Subcutaneous abdominal adipose tissue (tissue), 5 donors: ENCODE data around the gene TTC39B.

Source experiments
- H3K27ac ChIP-seq: one replicate; pipeline ENCODE4 v1.7.0; 2013; ENCODE audit warnings: low read depth, mild to moderate bottlenecking, inconsistent platforms, low read length, moderate library complexity
- H3K27me3 ChIP-seq, 5 donors: one replicate each; pipeline ENCODE4 v1.7.0; 2013; ENCODE audit warnings: low read length in 5 of 5, inconsistent platforms in 1 of 5; ENCODE audit not compliant: control insufficient read depth in 5 of 5, insufficient read depth in 4 of 5
- H3K36me3 ChIP-seq, 5 donors: one replicate each; pipeline ENCODE4 v1.7.0; 2013; ENCODE audit warnings: low read length in 5 of 5; ENCODE audit not compliant: control insufficient read depth in 5 of 5, insufficient read depth in 5 of 5
- H3K4me1 ChIP-seq, 5 donors: one replicate each; pipeline ENCODE4 v1.7.0; 2013; ENCODE audit warnings: low read length in 5 of 5, mild to moderate bottlenecking in 3 of 5, moderate library complexity in 1 of 5; ENCODE audit not compliant: control insufficient read depth in 5 of 5, insufficient read depth in 5 of 5
- H3K4me3 ChIP-seq, 5 donors: one replicate each; pipeline ENCODE4 v1.7.0; 2013; ENCODE audit warnings: low read length in 5 of 5, low read depth in 1 of 5
- H3K9ac ChIP-seq, 5 donors: one replicate each; pipeline ENCODE4 v1.7.0; 2013; ENCODE audit warnings: low read length in 5 of 5, mild to moderate bottlenecking in 4 of 5, moderate library complexity in 3 of 5
- H3K9me3 ChIP-seq, 5 donors: one replicate each; pipeline ENCODE4 v1.7.0; 2013; ENCODE audit warnings: low read length in 5 of 5; ENCODE audit not compliant: control insufficient read depth in 5 of 5
- donor health status: healthy.
- donor health status: healthy.
- donor health status: healthy.
- donor health status: healthy.
- donor health status: healthy.

TTC39B gene

DNA sequence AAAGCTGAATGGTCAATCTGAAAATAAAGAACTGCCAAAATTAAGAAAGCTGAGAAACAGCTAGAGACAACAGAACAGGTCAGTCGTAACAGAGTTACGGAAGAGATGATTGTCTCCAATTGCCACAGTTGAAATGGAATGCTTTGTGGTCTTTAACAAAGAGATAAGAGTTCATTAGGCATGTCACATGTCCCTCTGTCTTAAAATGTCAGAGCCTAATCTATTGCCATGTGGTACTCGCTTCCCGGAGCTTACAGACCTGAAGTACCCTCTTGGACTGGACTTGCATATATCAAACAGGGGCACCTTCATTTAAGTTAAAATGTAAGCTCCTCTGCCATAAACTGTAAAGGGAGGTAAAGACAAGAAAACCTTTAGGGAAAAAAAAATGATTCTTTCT, 19.7 kb downstream of the TTC39B start:
- Histone ChIP-seq H3K27me3 (no peaks in the 10 kb centered on the region), H3K4me1 (no peaks in the 10 kb centered on the region), H3K9me3 (peaks cover 0 to 4% (median 0%) of the 10 kb centered on the region in 5 donors), H3K9ac (no peak overlapping the region), H3K27ac (no peak overlapping the region), H3K4me3 (no peak overlapping the region), H3K36me3 (peaks cover 0 to 3% (median 0%) of the 10 kb centered on the region in 5 donors)

DNA sequence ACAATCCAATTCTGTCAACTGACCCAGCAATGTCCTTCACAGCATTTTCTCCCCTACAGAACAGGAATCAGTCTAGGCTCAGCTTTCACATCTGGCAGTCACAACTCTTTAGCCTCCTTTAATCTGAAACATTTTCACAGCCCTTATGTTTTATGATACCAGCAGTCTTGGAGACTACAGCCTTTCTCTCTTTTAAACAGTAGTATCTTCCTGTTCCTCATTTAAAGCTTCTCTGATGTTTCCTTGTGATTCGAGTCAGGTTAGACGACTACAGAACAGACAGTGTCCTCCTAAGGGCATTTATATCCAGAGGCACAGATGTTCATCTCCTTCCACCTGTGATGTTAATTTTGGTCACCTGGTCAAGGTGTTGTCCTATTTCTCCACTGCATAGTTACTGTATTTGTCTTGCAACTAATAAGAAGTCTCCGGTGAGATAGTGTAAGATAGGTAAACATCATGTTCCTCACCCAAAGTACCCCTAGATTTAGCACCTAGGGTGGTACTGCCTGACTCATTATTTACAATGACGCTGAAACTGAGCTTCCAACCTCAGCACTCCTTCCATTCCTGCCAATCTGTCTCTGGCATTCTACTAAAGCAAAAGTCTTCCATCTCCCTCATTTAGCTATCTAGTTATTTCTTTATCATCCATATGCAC, 20.7 kb downstream of the TTC39B start:
- peaks cover 0 to 4% (median 0%) of the 10 kb centered on the region in 5 donors for H3K9me3 ChIP-seq
- H3K36me3 ChIP-seq: peaks cover 0 to 3% (median 0%) of the 10 kb centered on the region in 5 donors
- no peak overlapping the region for H3K4me3 ChIP-seq
- no peaks in the 10 kb centered on the region for H3K4me1 ChIP-seq
- H3K27ac ChIP-seq: no peak overlapping the region
- H3K9ac ChIP-seq: no peak overlapping the region
- H3K27me3 ChIP-seq: no peaks in the 10 kb centered on the region

DNA sequence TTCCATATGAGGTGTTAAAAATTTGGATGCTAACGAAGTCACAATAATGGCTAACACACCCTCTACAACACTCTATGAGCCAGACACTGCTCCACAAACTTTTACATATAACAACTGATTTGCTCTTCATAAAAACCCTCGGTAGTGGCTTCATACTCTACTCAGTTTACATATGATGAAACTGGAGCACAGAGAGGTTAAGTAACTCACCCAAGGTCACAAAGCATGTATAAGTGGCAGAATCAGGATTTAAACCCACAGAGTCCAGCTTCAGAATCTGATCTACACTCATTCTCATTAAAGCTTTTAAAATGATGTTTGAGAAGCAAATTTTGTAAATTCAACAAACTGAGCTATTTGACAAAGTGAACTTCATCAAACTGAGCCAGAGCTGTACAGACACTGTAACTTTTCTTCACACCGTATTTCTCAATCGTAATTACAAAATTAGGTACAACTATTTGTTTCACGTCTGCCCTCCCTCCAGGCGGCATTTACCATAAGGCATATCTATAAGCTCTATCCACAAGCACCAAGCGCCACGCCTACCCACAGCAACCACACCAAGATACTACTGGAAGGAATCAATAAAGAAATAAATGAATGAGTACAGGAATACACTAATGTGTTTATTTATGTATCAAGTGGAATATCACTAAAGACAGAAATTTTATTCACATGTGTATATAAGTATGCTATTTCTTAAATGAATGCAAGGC, 24.3 kb downstream of the TTC39B start:
- H3K27me3 ChIP-seq: no peaks in the 10 kb centered on the region
- no peaks in the 10 kb centered on the region for H3K9me3 ChIP-seq
- peaks cover 0 to 3% (median 0%) of the 10 kb centered on the region in 5 donors for H3K36me3 ChIP-seq
- no peaks in the 10 kb centered on the region for H3K4me1 ChIP-seq
- H3K4me3 ChIP-seq: no peak overlapping the region
- H3K27ac ChIP-seq: no peak overlapping the region
- no peak overlapping the region for H3K9ac ChIP-seq

DNA sequence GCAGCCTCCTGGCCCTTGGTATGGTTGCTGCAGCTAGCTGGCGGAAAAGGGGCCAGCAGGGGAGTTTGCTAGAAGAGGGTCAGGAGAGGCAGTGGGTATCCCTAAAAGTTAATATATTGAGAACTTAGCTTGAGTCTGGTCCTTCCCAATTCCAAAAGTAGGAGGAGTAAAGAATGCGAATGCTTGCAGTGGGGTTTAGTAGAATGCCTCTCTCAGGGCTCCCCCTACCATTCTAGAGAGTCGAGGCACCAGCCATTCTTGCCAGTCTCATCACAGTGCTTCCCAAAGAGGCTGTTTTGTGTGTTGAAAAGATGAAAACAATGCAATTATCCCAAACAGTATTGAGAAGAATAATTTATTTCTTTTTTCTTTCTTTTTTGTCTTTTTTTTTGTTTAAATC, 26.4 kb downstream of the TTC39B start:
- H3K27ac ChIP-seq: no peak overlapping the region

DNA sequence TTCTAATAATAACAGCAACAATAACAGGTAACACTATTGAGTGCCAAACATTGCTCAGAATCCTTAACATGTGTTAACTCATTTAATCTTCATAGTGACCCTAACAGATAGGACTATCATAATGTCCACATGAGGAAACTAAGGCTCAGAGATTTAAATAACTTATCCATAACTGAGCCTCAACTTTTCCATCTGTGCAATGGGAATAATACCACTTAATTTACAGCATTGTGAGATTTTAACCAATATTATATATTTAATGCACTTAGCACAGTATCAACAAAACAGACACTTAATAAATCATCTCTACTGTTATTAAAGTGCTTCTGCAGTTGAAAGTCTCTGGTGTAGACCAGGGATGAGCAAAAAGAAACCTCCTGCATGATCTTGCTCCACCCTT, 28.2 kb downstream of the TTC39B start:
- H3K36me3 ChIP-seq: no peaks in the 10 kb centered on the region
- H3K9me3 ChIP-seq: no peaks in the 10 kb centered on the region
- H3K27ac ChIP-seq: no peak overlapping the region
- H3K27me3 ChIP-seq: no peaks in the 10 kb centered on the region
- H3K9ac ChIP-seq: no peak overlapping the region
- H3K4me1 ChIP-seq: peaks cover 0 to 4% (median 0%) of the 10 kb centered on the region in 5 donors
- no peak overlapping the region for H3K4me3 ChIP-seq

More for the DNA sequence above, 26.4 kb downstream of the TTC39B start:
- Histone ChIP-seq H3K9ac (no peak overlapping the region), H3K27me3 (no peaks in the 10 kb centered on the region), H3K4me1 (peaks cover 0 to 4% (median 0%) of the 10 kb centered on the region in 5 donors), H3K9me3 (no peaks in the 10 kb centered on the region), H3K36me3 (peaks cover 0 to 3% (median 0%) of the 10 kb centered on the region in 5 donors), H3K4me3 (no peak overlapping the region)

DNA sequence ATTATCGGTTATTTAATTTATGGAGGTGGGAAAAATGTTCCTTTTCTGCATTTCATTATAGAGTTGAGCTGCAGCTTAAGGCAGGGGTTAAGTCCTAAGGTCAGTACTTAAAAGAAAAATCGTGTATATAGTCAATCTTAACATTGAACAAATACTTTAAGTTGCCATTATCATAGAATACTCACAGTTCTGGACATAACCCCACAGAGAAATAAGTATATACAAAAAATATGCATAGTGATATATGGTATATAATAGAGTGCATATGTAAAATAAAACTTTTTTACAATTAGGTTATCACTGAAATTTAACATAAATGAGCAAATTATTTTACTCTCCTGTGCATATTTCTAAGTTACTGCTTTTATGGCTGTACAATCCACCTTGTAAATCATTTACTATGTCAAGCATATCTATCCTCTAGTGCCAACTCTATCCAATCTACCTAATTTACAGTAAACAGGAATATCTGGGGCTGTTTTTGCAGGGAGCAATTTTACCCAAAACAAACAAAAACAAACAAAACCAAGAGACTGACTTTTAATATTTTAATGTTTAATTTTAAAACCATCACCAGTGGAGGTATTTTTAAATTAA, 28.8 kb downstream of the TTC39B start:
- no peaks in the 10 kb centered on the region for H3K36me3 ChIP-seq
- H3K27me3 ChIP-seq: no peaks in the 10 kb centered on the region
- H3K27ac ChIP-seq: no peak overlapping the region
- no peak overlapping the region for H3K9ac ChIP-seq
- no peak overlapping the region for H3K4me3 ChIP-seq
- H3K4me1 ChIP-seq: peaks cover 0 to 4% (median 0%) of the 10 kb centered on the region in 5 donors
- no peaks in the 10 kb centered on the region for H3K9me3 ChIP-seq

DNA sequence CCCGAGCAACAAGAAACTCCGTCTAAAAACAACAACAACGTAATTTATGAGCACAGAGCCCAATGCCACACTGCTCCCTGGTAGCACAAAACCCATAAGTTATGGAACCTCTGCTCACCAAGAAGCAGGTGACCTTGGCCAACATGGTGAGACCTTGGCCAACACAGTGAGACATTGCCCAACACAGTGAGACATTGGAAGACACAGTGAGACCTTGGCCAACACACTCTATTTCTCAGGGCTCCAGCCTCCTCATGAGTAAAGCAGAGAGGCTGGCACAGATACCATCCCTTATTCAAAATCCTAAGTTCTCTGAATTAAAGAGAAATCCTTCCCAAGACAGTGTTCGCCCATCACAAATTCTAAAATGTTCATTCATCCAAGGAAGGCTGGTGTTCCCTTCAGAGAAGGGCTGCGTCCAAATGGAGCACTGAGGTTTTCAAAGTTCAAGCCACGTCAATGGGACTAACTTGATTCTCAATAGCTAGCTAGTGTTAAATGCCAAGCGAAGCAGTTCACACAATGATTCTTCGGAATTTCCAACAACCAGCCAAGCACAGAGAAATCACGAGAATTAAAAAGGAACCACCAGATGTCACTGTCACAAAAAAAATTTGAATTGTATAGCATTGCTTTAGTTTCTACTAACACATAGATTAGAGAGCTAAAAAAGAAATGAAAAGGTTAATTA, 29.5 kb downstream of the TTC39B start:
- Histone ChIP-seq H3K27ac (no peak overlapping the region), H3K36me3 (no peaks in the 10 kb centered on the region), H3K9me3 (no peaks in the 10 kb centered on the region), H3K4me3 (no peak overlapping the region), H3K27me3 (no peaks in the 10 kb centered on the region), H3K9ac (no peak overlapping the region), H3K4me1 (peaks cover 0 to 4% (median 0%) of the 10 kb centered on the region in 5 donors)

DNA sequence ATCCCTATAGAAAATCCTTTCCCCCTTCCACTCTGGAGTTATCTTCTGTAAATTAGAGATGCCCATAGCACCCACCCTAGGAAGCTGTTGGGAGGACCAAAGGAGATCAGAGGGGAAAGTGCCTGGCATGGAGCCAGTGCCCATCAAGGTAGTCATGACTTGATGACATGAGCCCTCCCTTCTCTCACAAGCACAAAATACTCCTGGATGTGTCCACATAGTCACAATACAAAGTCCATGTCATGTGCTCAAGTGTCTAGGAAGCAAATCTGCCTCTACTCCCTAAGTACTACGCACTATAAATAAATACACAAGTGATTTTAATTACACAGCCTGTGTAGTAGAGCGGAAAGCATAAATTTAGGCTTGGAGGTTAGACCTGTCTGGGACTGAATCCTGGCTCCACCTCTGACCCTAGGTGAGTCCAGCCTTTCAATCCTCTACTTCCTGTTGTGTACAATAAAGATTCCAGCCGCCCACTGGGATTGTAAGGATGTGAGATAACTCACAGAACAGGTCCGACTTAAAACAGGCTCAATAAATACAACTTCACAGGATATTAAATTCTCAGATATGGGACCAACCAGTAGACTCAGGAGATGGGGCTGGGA, 30.6 kb downstream of the TTC39B start:
- H3K4me3 ChIP-seq: no peak overlapping the region
- H3K27ac ChIP-seq: no peak overlapping the region
- peaks cover 0 to 4% (median 0%) of the 10 kb centered on the region in 5 donors for H3K4me1 ChIP-seq
- H3K36me3 ChIP-seq: no peaks in the 10 kb centered on the region
- H3K9ac ChIP-seq: no peak overlapping the region
- H3K9me3 ChIP-seq: no peaks in the 10 kb centered on the region
- no peaks in the 10 kb centered on the region for H3K27me3 ChIP-seq

DNA sequence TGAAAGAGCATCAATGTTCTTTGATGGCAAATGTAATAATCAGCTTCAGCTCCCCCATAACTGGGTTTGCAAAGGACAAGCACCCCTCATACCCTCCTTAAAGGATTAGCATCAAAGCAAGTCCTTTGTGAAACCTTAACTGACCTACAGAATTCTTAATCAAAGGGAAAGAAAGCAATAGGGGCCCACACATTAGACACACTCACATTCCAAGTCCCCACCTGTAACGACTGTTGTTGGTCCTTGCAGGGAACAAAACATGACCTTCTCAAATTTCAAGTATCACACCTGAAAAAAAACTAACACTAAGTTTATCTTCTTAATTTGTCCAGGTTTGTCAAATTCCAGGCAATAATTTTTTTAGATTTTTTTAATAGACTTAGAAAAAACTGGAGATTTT, 32.6 kb downstream of the TTC39B start:
- Histone ChIP-seq H3K4me3 (no peak overlapping the region), H3K9me3 (no peaks in the 10 kb centered on the region), H3K36me3 (no peaks in the 10 kb centered on the region), H3K27ac (no peak overlapping the region), H3K9ac (no peak overlapping the region), H3K4me1 (peaks cover 0 to 4% (median 0%) of the 10 kb centered on the region in 5 donors), H3K27me3 (no peaks in the 10 kb centered on the region)
